ENCODE results near the gene ITPKB.
"Not testable (repeated sequence)": the region's sequence is repeated elsewhere in the genome, so short reads cannot be mapped to it uniquely, and the experiment has no call there.

The ITPKB gene

GRCh38 chr1:226730836-226731235, 8.2 kb downstream of the ITPKB start:
- no peak for DNase-seq (ENCODE audit: low read depth)

- DNase-seq (ENCODE audit: low read depth) = no peak
Measured at GRCh38 chr1:226730071-226730470, 9.0 kb downstream of the ITPKB start.

GRCh38 chr1:226728448-226728847, 10.6 kb downstream of the ITPKB start:
- DNase-seq (ENCODE audit: low read depth) = no peak

GRCh38 chr1:226725897-226726267, 13.2 kb downstream of the ITPKB start:
- no peak for DNase-seq (ENCODE audit: low read depth)

- DNase-seq (ENCODE audit: low read depth) = no peak
Measured at GRCh38 chr1:226723657-226724532, 15.2 kb downstream of the ITPKB start.

GRCh38 chr1:226722901-226723656, 16.0 kb downstream of the ITPKB start:
- DNase-seq (ENCODE audit: low read depth) = no peak

- DNase-seq (ENCODE audit: low read depth) = no peak
Measured at GRCh38 chr1:226722240-226722900, 16.7 kb downstream of the ITPKB start.

- DNase-seq (ENCODE audit: low read depth) = not testable (repeated sequence)
Measured at GRCh38 chr1:226720574-226720973, 18.5 kb downstream of the ITPKB start.

- DNase-seq (ENCODE audit: low read depth) = no peak
Measured at GRCh38 chr1:226719596-226720387, 19.3 kb downstream of the ITPKB start.

- DNase-seq (ENCODE audit: low read depth) = no peak
Measured at GRCh38 chr1:226717256-226717909, 21.7 kb downstream of the ITPKB start.

GRCh38 chr1:226716577-226716976, 22.5 kb downstream of the ITPKB start:
- no peak for DNase-seq (ENCODE audit: low read depth)

GRCh38 chr1:226714148-226714547, 24.9 kb downstream of the ITPKB start:
- no peak for DNase-seq (ENCODE audit: low read depth)

GRCh38 chr1:226712742-226713419, 26.2 kb downstream of the ITPKB start:
- no peak for DNase-seq (ENCODE audit: low read depth)

- DNase-seq (ENCODE audit: low read depth) = no peak
Measured at GRCh38 chr1:226711976-226712741, 26.9 kb downstream of the ITPKB start.

- no peak for DNase-seq (ENCODE audit: low read depth)
Measured at GRCh38 chr1:226710501-226710900, 28.6 kb downstream of the ITPKB start.

GRCh38 chr1:226709953-226710352, 29.1 kb downstream of the ITPKB start:
- no peak for DNase-seq (ENCODE audit: low read depth)

- no peak for DNase-seq (ENCODE audit: low read depth)
Measured at GRCh38 chr1:226708967-226709396, 30.1 kb downstream of the ITPKB start.

- no peak for DNase-seq (ENCODE audit: low read depth)
Measured at GRCh38 chr1:226708342-226708780, 30.7 kb downstream of the ITPKB start.

- no peak for DNase-seq (ENCODE audit: low read depth)
Measured at GRCh38 chr1:226706684-226707083, 32.4 kb downstream of the ITPKB start.
